KMS-11 (cell line): ENCODE measurements around the gene NFIL3.

Experiments
- H2AFZ ChIP-seq: fragments of 200-600 bp; sonication (generic); 2 replicates; pipeline ENCODE4 v1.6.1; 2016; ENCODE audit warnings: antibody characterized with exemption, mixed run types, low read depth
- H3K27ac ChIP-seq: fragments of 200-600 bp; sonication (generic); 2 replicates; pipeline ENCODE4 v1.6.1; 2016; ENCODE audit warnings: mild to moderate bottlenecking, mixed run types
- H3K27me3 ChIP-seq: fragments of 200-600 bp; sonication (generic); 2 replicates; pipeline ENCODE4 v1.6.1; 2017; ENCODE audit warnings: mild to moderate bottlenecking, low read depth, mixed run types, moderate library complexity; ENCODE audit not compliant: insufficient read depth
- H3K36me3 ChIP-seq: fragments of 200-600 bp; sonication (generic); 2 replicates; pipeline ENCODE4 v1.6.1; 2017; ENCODE audit warnings: mild to moderate bottlenecking, mixed run types; ENCODE audit not compliant: insufficient read depth
- H3K4me1 ChIP-seq: fragments of 200-600 bp; sonication (generic); 2 replicates; pipeline ENCODE4 v1.6.1; 2016; ENCODE audit warnings: mild to moderate bottlenecking, low read depth, mixed run types; ENCODE audit not compliant: poor library complexity, severe bottlenecking
- H3K4me2 ChIP-seq: fragments of 200-600 bp; sonication (generic); 2 replicates; pipeline ENCODE4 v1.7.0; 2016; ENCODE audit warnings: mild to moderate bottlenecking, mixed run types
- H3K4me3 ChIP-seq: fragments of 200-600 bp; sonication (generic); IDR thresholded peaks from 2 replicates; pipeline ENCODE4 v1.6.1; 2017; ENCODE audit warnings: low read depth, low read length, mixed read lengths; ENCODE audit not compliant: insufficient read depth
- H3K79me2 ChIP-seq: fragments of 200-600 bp; sonication (generic); 2 replicates; pipeline ENCODE4 v1.6.1; 2016; ENCODE audit warnings: low read depth, mixed run types; ENCODE audit not compliant: insufficient read depth
- H3K9ac ChIP-seq: fragments of 200-600 bp; sonication (generic); 2 replicates; pipeline ENCODE4 v1.6.1; 2016; ENCODE audit warnings: mild to moderate bottlenecking, mixed run types
- H4K20me1 ChIP-seq: fragments of 200-600 bp; sonication (generic); 2 replicates; pipeline ENCODE4 v1.6.1; 2016; ENCODE audit warnings: mild to moderate bottlenecking, mixed run types; ENCODE audit not compliant: insufficient read depth
- TF ChIP-seq, protein P1 (sequence below): fragments of 200-600 bp; sonication (generic); conservative IDR thresholded peaks from 2 replicates; pipeline ENCODE4 v1.6.1; 2017; ENCODE audit warnings: low read depth, mild to moderate bottlenecking, antibody characterized with exemption, low read length, moderate library complexity, mixed read lengths

NFIL3 gene

DNA sequence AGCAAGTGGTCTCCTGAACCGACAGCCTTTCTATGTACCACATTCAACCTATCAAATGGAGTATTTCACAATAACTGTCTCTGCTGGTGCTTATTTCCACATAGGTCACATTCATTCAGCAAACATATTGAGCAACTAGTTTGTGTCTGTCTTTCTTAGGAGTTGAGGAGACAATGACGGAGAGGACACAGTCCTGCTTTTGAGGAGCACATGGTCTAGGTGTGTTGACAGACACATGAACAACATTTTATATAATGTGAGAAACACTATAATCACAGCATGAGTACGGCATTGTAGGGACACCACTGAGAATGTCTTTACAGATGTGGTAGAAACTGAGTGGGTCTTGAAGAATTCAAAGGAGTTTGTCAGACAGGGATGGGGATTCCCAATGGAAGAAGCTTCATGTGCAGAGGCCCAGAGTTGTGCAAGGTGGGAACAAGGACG lies 28.5 kb downstream of the NFIL3 start:
- H3K4me3 ChIP-seq: no peak overlapping the region
- H3K27ac ChIP-seq: peak overlapping the region; percentile 83
- peak overlapping the region; percentile 30; the same call in 1 of the 2 replicates for H3K9ac ChIP-seq
- H2AFZ ChIP-seq: peak overlapping the region; percentile 15; the same call in 1 of the 2 replicates
- no peaks in the 10 kb centered on the region for H3K36me3 ChIP-seq
- no peaks in the 10 kb centered on the region for H3K27me3 ChIP-seq
- H3K4me2 ChIP-seq: peak overlapping the region; percentile 86
- H3K4me1 ChIP-seq: peaks cover 53% of the 10 kb centered on the region
- no peaks in the 10 kb centered on the region for H4K20me1 ChIP-seq
- TF ChIP-seq, protein P1, sequence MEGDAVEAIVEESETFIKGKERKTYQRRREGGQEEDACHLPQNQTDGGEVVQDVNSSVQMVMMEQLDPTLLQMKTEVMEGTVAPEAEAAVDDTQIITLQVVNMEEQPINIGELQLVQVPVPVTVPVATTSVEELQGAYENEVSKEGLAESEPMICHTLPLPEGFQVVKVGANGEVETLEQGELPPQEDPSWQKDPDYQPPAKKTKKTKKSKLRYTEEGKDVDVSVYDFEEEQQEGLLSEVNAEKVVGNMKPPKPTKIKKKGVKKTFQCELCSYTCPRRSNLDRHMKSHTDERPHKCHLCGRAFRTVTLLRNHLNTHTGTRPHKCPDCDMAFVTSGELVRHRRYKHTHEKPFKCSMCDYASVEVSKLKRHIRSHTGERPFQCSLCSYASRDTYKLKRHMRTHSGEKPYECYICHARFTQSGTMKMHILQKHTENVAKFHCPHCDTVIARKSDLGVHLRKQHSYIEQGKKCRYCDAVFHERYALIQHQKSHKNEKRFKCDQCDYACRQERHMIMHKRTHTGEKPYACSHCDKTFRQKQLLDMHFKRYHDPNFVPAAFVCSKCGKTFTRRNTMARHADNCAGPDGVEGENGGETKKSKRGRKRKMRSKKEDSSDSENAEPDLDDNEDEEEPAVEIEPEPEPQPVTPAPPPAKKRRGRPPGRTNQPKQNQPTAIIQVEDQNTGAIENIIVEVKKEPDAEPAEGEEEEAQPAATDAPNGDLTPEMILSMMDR: no peak
- H3K79me2 ChIP-seq: no peaks in the 10 kb centered on the region

DNA sequence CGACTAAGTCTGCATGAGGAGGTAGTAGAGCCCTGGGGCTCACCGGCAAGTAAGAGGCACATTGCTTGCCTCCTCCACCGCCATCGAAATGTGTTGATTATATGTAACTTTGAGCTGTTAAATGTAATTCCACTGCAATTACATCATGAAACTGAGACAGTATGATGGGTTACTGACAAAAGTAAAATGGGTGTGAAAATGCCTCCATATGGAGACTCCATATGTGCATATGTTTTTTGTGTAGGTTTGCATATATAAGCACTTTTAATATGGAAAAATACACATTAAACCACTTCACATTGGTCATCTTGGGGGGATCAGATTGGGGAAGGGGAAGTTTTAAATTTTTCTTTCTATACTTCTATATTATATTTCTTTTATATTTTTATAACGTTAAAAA lies 29.8 kb downstream of the NFIL3 start:
- TF ChIP-seq, protein P1: no peak
- Histone ChIP-seq H3K27me3 (no peaks in the 10 kb centered on the region), H3K9ac (no peak overlapping the region)

DNA sequence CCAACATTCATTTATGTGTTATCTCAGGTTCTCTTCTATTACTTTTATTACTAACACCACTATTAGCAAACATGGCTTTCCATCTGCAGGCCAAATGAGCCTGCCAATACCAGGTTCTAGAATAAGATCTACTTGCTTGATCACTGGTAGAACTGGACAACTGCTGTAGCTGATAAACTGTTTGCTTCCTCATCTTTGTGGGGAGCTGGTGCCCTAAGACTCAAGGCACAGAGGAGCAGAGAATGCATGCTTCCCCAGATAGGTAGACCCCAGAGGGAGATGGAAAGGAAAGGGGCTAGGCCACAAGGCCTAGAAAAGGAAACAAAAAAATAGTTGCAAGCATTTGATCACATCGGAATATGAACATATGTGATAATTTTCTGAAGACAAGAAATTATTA lies 31.2 kb downstream of the NFIL3 start:
- Histone ChIP-seq H3K27ac (no peak overlapping the region), H2AFZ (no peak overlapping the region), H3K36me3 (no peaks in the 10 kb centered on the region), H3K4me3 (no peak overlapping the region), H3K9ac (no peak overlapping the region), H3K79me2 (no peaks in the 10 kb centered on the region), H3K27me3 (no peaks in the 10 kb centered on the region), H4K20me1 (no peaks in the 10 kb centered on the region), H3K4me1 (peaks cover 45% of the 10 kb centered on the region), H3K4me2 (no peak overlapping the region)
- TF ChIP-seq, protein P1: no peak

More for the DNA sequence above, 29.8 kb downstream of the NFIL3 start:
- H3K36me3 ChIP-seq: no peaks in the 10 kb centered on the region
- no peak overlapping the region for H3K4me2 ChIP-seq
- no peak overlapping the region for H3K27ac ChIP-seq
- no peaks in the 10 kb centered on the region for H3K79me2 ChIP-seq
- H2AFZ ChIP-seq: no peak overlapping the region
- H3K4me1 ChIP-seq: peaks cover 53% of the 10 kb centered on the region
- H4K20me1 ChIP-seq: no peaks in the 10 kb centered on the region
- H3K4me3 ChIP-seq: no peak overlapping the region

DNA sequence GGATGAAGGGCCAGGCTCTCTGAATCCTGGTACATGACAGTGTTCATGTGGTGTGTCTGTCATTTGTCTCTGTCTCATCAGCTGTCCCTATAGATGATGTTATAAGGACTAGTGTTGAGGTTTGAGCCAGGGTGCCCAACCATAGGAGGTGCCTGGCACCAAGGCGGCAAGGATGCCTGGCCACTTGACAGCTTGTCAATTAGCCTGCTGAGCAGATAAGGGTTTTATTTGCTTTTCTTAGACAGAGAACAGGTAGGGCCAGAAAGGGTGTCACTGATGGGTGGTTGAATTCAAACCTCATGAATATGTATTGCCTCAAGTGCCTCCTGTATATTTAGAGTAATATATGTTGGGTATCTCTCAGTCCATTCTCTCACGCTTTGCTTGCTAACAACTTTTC lies 31.8 kb downstream of the NFIL3 start:
- TF ChIP-seq, protein P1: no peak
- H4K20me1 ChIP-seq: no peaks in the 10 kb centered on the region
- no peak overlapping the region for H3K4me3 ChIP-seq
- no peaks in the 10 kb centered on the region for H3K36me3 ChIP-seq
- no peaks in the 10 kb centered on the region for H3K79me2 ChIP-seq
- peaks cover 45% of the 10 kb centered on the region for H3K4me1 ChIP-seq
- no peak overlapping the region for H3K9ac ChIP-seq
- no peak overlapping the region for H3K27ac ChIP-seq
- H2AFZ ChIP-seq: no peak overlapping the region
- no peaks in the 10 kb centered on the region for H3K27me3 ChIP-seq
- H3K4me2 ChIP-seq: no peak overlapping the region
